Loucy (cell line): ENCODE measurements around the gene NCOA1.

Experiments used
- H2AFZ ChIP-seq: fragments of 200-600 bp; sonication (generic); 2 replicates; pipeline ENCODE4 v1.6.0; 2016; ENCODE audit warnings: antibody characterized with exemption, mild to moderate bottlenecking, low read length, moderate library complexity
- H3F3A ChIP-seq: fragments of 200-600 bp; 2 replicates; pipeline ENCODE4 v1.6.0; 2016; ENCODE audit warnings: antibody characterized with exemption, low read depth, mild to moderate bottlenecking
- H3K27me3 ChIP-seq: fragments of 200-600 bp; sonication (generic); 2 replicates; pipeline ENCODE4 v1.6.1; 2014; ENCODE audit warnings: low read length, mild to moderate bottlenecking; ENCODE audit not compliant: insufficient read depth, poor library complexity, severe bottlenecking
- H3K36me3 ChIP-seq: fragments of 200-600 bp; sonication (generic); 2 replicates; pipeline ENCODE4 v1.6.1; 2016; ENCODE audit warnings: low read length; ENCODE audit not compliant: insufficient read depth
- H3K4me1 ChIP-seq: fragments of 200-600 bp; sonication (generic); 2 replicates; pipeline ENCODE4 v1.5.1; 2014; ENCODE audit warnings: low read length, mild to moderate bottlenecking; ENCODE audit not compliant: insufficient read depth, poor library complexity, severe bottlenecking
- H3K4me2 ChIP-seq: fragments of 200-600 bp; sonication (generic); 2 replicates; pipeline ENCODE4 v1.6.0; 2014; ENCODE audit warnings: antibody characterized with exemption, low read length, low read depth, mild to moderate bottlenecking; ENCODE audit not compliant: poor library complexity, severe bottlenecking
- H3K4me3 ChIP-seq: fragments of 200-600 bp; sonication (generic); 2 replicates; pipeline ENCODE4 v1.5.1; 2014; ENCODE audit warnings: low read length, mild to moderate bottlenecking, mixed read lengths; ENCODE audit not compliant: poor library complexity, severe bottlenecking
- H3K79me2 ChIP-seq: fragments of 200-600 bp; sonication (generic); 2 replicates; pipeline ENCODE4 v1.6.1; 2014; ENCODE audit warnings: low read length; ENCODE audit not compliant: insufficient read depth
- H3K9ac ChIP-seq: fragments of 200-600 bp; sonication (generic); 2 replicates; pipeline ENCODE4 v1.6.0; 2014; ENCODE audit warnings: mild to moderate bottlenecking, low read depth, low read length, moderate library complexity; ENCODE audit not compliant: poor library complexity, severe bottlenecking
- H3K9me2 ChIP-seq: fragments of 200-600 bp; sonication (generic); replicated peaks from 2 replicates; pipeline ENCODE4 v1.6.1; 2016; ENCODE audit warnings: low read depth, low read length, mixed read lengths
- H3K9me3 ChIP-seq: fragments of 200-600 bp; sonication (generic); 2 replicates; pipeline ENCODE4 v1.6.1; 2014; ENCODE audit warnings: mild to moderate bottlenecking, antibody characterized with exemption, low read length, low read depth; ENCODE audit not compliant: insufficient read depth
- H4K20me1 ChIP-seq: fragments of 200-600 bp; sonication (generic); 2 replicates; pipeline ENCODE4 v1.6.0; 2014; ENCODE audit warnings: antibody characterized with exemption, low read length, mild to moderate bottlenecking; ENCODE audit not compliant: insufficient read depth, poor library complexity, severe bottlenecking
- CTCF ChIP-seq: fragments of 200-600 bp; sonication (generic); conservative IDR thresholded peaks from 2 replicates; pipeline ENCODE4 v1.5.1; 2014; ENCODE audit warnings: mild to moderate bottlenecking, antibody characterized with exemption, low read length
- EZH2phosphoT487 ChIP-seq: fragments of 200-600 bp; IDR thresholded peaks from 2 replicates; pipeline ENCODE4 v1.6.1; 2018; ENCODE audit warnings: antibody characterized with exemption, mild to moderate bottlenecking, moderate library complexity, borderline replicate concordance

NCOA1 gene

DNA sequence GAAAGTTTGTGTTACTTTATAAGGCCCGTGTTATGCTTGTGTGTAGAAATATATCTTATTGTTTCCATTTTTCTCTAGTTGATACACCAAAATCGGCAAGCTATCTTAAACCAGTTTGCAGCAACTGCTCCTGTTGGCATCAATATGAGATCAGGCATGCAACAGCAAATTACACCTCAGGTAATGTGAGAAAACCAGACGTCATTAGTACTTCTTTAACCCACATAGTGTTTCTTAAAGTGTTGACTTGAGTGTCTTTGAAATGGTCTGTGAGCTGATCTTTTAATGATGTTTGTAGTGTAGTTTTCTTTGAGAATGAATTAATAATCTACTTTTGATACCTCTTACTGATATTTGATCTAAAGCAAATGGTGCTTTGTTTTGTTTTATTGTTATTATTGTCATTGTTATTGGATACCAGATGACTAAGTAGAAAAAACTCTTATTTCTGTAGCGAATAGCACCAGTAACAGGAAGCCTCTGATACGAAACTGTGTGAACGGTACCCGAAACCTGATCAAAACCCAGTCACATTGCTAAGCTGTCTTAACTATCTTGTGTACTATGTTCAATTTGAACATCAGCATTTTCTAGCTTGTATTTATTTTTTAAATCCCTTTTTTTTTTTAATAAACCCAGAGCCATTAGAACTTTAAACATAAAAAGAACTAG, 248.4 kb downstream of the NCOA1 start:
- no peak for TF ChIP-seq CTCF
- no peak for TF ChIP-seq EZH2phosphoT487
- Histone ChIP-seq H3K9ac (no peak overlapping the region), H3K4me1 (no peaks in the 10 kb centered on the region), H2AFZ (no peak overlapping the region), H3K79me2 (no peaks in the 10 kb centered on the region), H3K4me2 (no peak overlapping the region), H3K9me2 (no peaks in the 10 kb centered on the region), H3K36me3 (peaks cover 12% of the 10 kb centered on the region; the same call in 1 of the 2 replicates), H3K27me3 (no peaks in the 10 kb centered on the region), H4K20me1 (no peaks in the 10 kb centered on the region), H3F3A (no peaks in the 10 kb centered on the region), H3K9me3 (no peaks in the 10 kb centered on the region), H3K4me3 (no peak overlapping the region)

GRCh38 chr2:24740142-24740541, 249.1 kb downstream of the NCOA1 start:
- no peak for TF ChIP-seq CTCF
- TF ChIP-seq EZH2phosphoT487 = no peak
- peaks cover 12% of the 10 kb centered on the region; the same call in 1 of the 2 replicates for H3K36me3 ChIP-seq

DNA sequence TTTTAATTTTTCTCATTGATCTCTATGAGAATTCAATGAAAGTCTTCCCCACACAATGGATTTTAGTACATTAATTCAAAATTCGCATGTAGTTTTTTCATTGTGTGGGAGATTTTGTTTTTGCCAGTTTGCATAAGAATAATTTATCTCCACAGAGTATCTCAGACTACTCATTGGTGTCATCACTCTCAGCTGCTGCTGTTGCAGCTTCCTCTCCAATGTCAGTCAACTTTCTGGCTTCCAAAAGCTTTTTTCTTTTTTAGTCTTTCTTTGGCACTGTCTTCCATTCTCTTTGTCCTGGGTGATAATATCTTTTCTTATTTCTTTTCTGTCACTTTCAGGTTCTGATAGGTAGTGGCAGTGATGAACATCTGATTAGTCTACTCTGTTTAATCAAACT, 251.7 kb downstream of the NCOA1 start:
- Histone ChIP-seq H3K36me3 (peaks cover 12% of the 10 kb centered on the region; the same call in 1 of the 2 replicates), H3K9ac (no peak overlapping the region), H3K9me3 (no peaks in the 10 kb centered on the region), H3K27me3 (no peaks in the 10 kb centered on the region), H3K79me2 (no peaks in the 10 kb centered on the region), H3K4me2 (no peak overlapping the region), H3K4me3 (no peak overlapping the region), H3K4me1 (no peaks in the 10 kb centered on the region), H4K20me1 (no peaks in the 10 kb centered on the region), H2AFZ (no peak overlapping the region), H3F3A (no peaks in the 10 kb centered on the region), H3K9me2 (no peaks in the 10 kb centered on the region)
- TF ChIP-seq EZH2phosphoT487 (no peak), CTCF (no peak)

More at GRCh38 chr2:24740142-24740541, 249.1 kb downstream of the NCOA1 start:
- no peaks in the 10 kb centered on the region for H3K27me3 ChIP-seq
- H4K20me1 ChIP-seq = no peaks in the 10 kb centered on the region
- H3K4me3 ChIP-seq = no peak overlapping the region
- H2AFZ ChIP-seq = no peak overlapping the region
- no peaks in the 10 kb centered on the region for H3K9me3 ChIP-seq
- H3K79me2 ChIP-seq = no peaks in the 10 kb centered on the region
- H3K4me1 ChIP-seq = no peaks in the 10 kb centered on the region
- no peaks in the 10 kb centered on the region for H3K9me2 ChIP-seq
- H3K4me2 ChIP-seq = no peak overlapping the region
- H3K9ac ChIP-seq = no peak overlapping the region
- no peaks in the 10 kb centered on the region for H3F3A ChIP-seq
